ENCODE results near the gene TNFSF11. TPM values are rescaled to one million over a fixed set of nuclear protein-coding genes. Genes with fewer than 3 reads are reported as not detected.

TNFSF11 gene
- total RNA-seq, 1 experiment from 2014 or later, result 3.5 TPM

DNA sequence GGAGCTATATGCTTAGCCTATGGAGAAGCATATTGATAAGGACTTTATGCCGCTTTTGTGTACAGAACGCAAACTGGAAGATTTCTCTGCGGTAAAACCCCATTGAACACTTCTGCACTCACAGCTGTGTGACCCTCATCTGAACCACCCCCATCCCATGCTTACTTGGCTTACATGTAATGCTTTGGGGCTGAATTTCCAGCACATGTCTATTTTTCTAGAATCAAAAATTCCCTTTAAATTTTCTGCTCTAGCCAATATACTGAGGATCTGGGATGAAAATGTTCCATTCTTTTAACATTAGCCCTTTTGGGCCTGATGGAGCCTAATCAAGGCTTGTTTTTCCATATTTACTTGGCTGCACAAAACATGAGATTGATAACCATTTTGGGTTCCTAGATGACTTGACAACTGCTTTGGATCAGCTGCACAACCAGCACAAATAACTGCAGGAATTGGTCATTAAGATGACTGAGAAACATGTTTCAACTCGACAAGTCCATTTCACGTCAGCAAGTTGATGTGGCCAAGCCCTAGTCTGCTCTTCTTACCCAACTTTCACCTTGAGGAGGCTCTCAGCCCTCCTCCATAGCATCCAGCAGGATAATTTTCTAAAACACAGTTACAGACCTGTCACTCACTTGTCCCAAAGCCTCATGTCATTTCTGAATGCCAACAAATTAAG is 52.4 kb downstream of the TNFSF11 start:
- Mint-ChIP-seq H3K9me3 (no peaks in the 10 kb centered on the region), H3K4me1 (no peaks in the 10 kb centered on the region), H3K36me3 (ENCODE audit: insufficient read depth in 1 of 3, low read depth in 3 of 3) (no peaks in the 10 kb centered on the region), H3K4me3 (no peak overlapping the region), H3K27ac (no peak overlapping the region; a peak in 1 of 7 replicates), H3K27me3 (ENCODE audit: low read depth) (no peaks in the 10 kb centered on the region; the same call in 1 of the 2 replicates)
- Histone ChIP-seq H2BK20ac (ENCODE audit: low read depth, low read length, poor library complexity, severe bottlenecking) (no peak overlapping the region), H3K79me2 (ENCODE audit: insufficient read depth, low read length) (no peaks in the 10 kb centered on the region), H3K18ac (ENCODE audit: insufficient read length, low read depth, low read length) (no peak overlapping the region), H4K20me1 (ENCODE audit: control insufficient read depth, insufficient read depth, insufficient read length) (no peaks in the 10 kb centered on the region), H4K91ac (ENCODE audit: insufficient read length, low read depth, low read length) (no peak overlapping the region), H2AFZ (ENCODE audit: low read length) (no peak overlapping the region), H3K4me2 (ENCODE audit: insufficient read depth, insufficient read length, low read length) (no peak overlapping the region), H2BK120ac (ENCODE audit: low read depth, low read length, poor library complexity, severe bottlenecking) (no peak overlapping the region), H3K27ac (ENCODE audit: insufficient read length, low read depth, low read length) (no peak overlapping the region), H3K9me3 (ENCODE audit: control insufficient read depth, low read depth, low read length) (no peaks in the 10 kb centered on the region), H3K79me1 (ENCODE audit: insufficient read depth, low read depth, low read length, poor library complexity, severe bottlenecking) (no peaks in the 10 kb centered on the region), H3K23ac (ENCODE audit: insufficient read length, low read depth, low read length) (no peak overlapping the region), H2BK12ac (ENCODE audit: insufficient read length, low read depth, low read length) (no peak overlapping the region), H3K56ac (ENCODE audit: insufficient read length, low read depth, low read length) (no peak overlapping the region), H3K4ac (ENCODE audit: low read depth, low read length) (no peak overlapping the region), H3K9ac (ENCODE audit: extremely low read depth, insufficient read length, low read length) (no peak overlapping the region), H4K5ac (ENCODE audit: insufficient read length, low read depth, low read length) (no peak overlapping the region), H3K23me2 (ENCODE audit: insufficient read length, low read depth, low read length, poor library complexity, severe bottlenecking) (no peaks in the 10 kb centered on the region), H2BK15ac (ENCODE audit: low read depth, low read length) (no peak overlapping the region), H3K4me1 (ENCODE audit: insufficient read depth, low read length) (no peaks in the 10 kb centered on the region), H3T11ph (ENCODE audit: low read length) (no peak overlapping the region), H2AK5ac (ENCODE audit: insufficient read length, low read length) (no peak overlapping the region), H4K8ac (replicated peaks; ENCODE audit: insufficient read length, low read depth, low read length) (no peak overlapping the region), H2BK5ac (ENCODE audit: insufficient read length, low read length) (no peak overlapping the region), H3K27me3 (ENCODE audit: insufficient read depth, low read length) (no peaks in the 10 kb centered on the region), H3K14ac (ENCODE audit: insufficient read depth, low read length) (no peak overlapping the region)
- DNase-seq, result no peak
- no peak for TF ChIP-seq CTCF (conservative IDR thresholded peaks at IDR 0.05)
- no CpG with 5 or more reads among the region's 5 CpGs for WGBS (ENCODE audit: extremely low coverage, insufficient read length, low lambda C conversion rate)
